Embryonic facial prominence (tissue), 1 donor: ENCODE results near the gene CCDC122.

Experiments
- DNase-seq: peaks from one replicate; pipeline ENCODE4 v3.0.0-alpha.2; 2016; ENCODE audit errors: extremely low spot score

The CCDC122 gene

GRCh38 chr13:43804461-43805070, 75.0 kb downstream of the CCDC122 start:
- peak; percentile 76 for DNase-seq

- no peak for DNase-seq
Observed at GRCh38 chr13:43802511-43802910, 77.0 kb downstream of the CCDC122 start.

- no peak for DNase-seq
Observed at GRCh38 chr13:43800828-43801227, 78.7 kb downstream of the CCDC122 start.

GRCh38 chr13:43799191-43799590, 80.3 kb downstream of the CCDC122 start:
- no peak for DNase-seq

- no peak for DNase-seq
Observed at GRCh38 chr13:43797869-43798268, 81.7 kb downstream of the CCDC122 start.

GRCh38 chr13:43797159-43797558, 82.4 kb downstream of the CCDC122 start:
- no peak for DNase-seq

- no peak for DNase-seq
Observed at GRCh38 chr13:43794416-43794815, 85.1 kb downstream of the CCDC122 start.

- DNase-seq = no peak
Observed at GRCh38 chr13:43792076-43792881, 87.3 kb downstream of the CCDC122 start.

- DNase-seq = peak; percentile 34
Observed at GRCh38 chr13:43787997-43788396, 91.5 kb downstream of the CCDC122 start.

- DNase-seq = no peak
Observed at GRCh38 chr13:43787518-43787891, 92.0 kb downstream of the CCDC122 start.

- DNase-seq = peak; percentile 80
Observed at GRCh38 chr13:43786766-43787517, 92.6 kb downstream of the CCDC122 start, which contains the start of gene ENOX1. Gene ENOX1 (minus strand): TSS chr13:43786972.

- no peak for DNase-seq
Observed at GRCh38 chr13:43786472-43786765, 93.1 kb downstream of the CCDC122 start.
